Right atrium auricular region (tissue), 2 donors: ENCODE data around the gene FHIT. TPM values are rescaled to one million over a fixed set of nuclear protein-coding genes. Genes with fewer than 3 reads are reported as not detected.

Experiments used
- DNase-seq: peaks from one replicate; pipeline ENCODE4 v3.0.0-alpha.2; 2019; ENCODE audit warnings: low spot score
- H3K27ac ChIP-seq, 2 donors: fragments of 200-600 bp; sonication (generic); 1 replicate in 1 of 2; 2 replicates in 1 of 2; pipeline ENCODE4 v1.5.1; 2016 to 2019
- H3K27me3 ChIP-seq, 2 donors: fragments of 200-600 bp; sonication (generic); one replicate each; pipeline versions ENCODE4 v1.5.1 to v1.6.0; 2017 to 2019
- H3K36me3 ChIP-seq: fragments of 200-600 bp; sonication (generic); one replicate; pipeline ENCODE4 v1.5.1; 2016
- H3K4me1 ChIP-seq, 2 donors: fragments of 200-600 bp; sonication (generic); one replicate each; pipeline versions ENCODE4 v1.5.1 to v1.6.0; 2017 to 2019
- H3K4me3 ChIP-seq, 2 donors: fragments of 200-600 bp; sonication (generic); 1 replicate in 1 of 2; 2 replicates in 1 of 2; pipeline ENCODE4 v1.5.1; 2017 to 2019; ENCODE audit warnings: mild to moderate bottlenecking in 1 of 2, moderate library complexity in 1 of 2
- H3K9me3 ChIP-seq, 2 donors: fragments of 200-600 bp; sonication (generic); one replicate each; pipeline ENCODE4 v1.5.1; 2019
- CTCF ChIP-seq, 2 donors: fragments of 200-600 bp; sonication (generic); IDR thresholded peaks; one replicate each; pipeline ENCODE4 v1.5.1; 2019; ENCODE audit warnings: antibody characterized with exemption in 2 of 2
- total RNA-seq, 2 donors: library from RNA; depleted of rRNA; stranded (reverse); fragments of >200 nt; gene quantifications; one replicate each; pipeline ENCODE4 v1.1.0, GENCODE V29; 2016

The FHIT gene
- total RNA-seq, 2 donors from 2014 or later, result 10.4 to 11.0 TPM

- no peaks in the 10 kb centered on the region for H3K4me1 ChIP-seq
- H3K9me3 ChIP-seq, result peaks cover 0 to 3% of the 10 kb centered on the region in 2 donors
- no peak overlapping the region for H3K27ac ChIP-seq
- no peak for DNase-seq
- H3K36me3 ChIP-seq, result no peaks in the 10 kb centered on the region
- H3K4me3 ChIP-seq, result no peak overlapping the region
- TF ChIP-seq CTCF (IDR thresholded peaks at IDR 0.05), result no peak
- H3K27me3 ChIP-seq, result no peaks in the 10 kb centered on the region
These were observed 1400.8 kb downstream of the FHIT start for GRCh38 chr3:59850417-59850816.

GRCh38 chr3:59845386-59845785 lies 1405.9 kb downstream of the FHIT start:
- Histone ChIP-seq H3K4me1 (no peaks in the 10 kb centered on the region), H3K27me3 (no peaks in the 10 kb centered on the region), H3K27ac (no peak overlapping the region), H3K36me3 (no peaks in the 10 kb centered on the region), H3K9me3 (peaks cover 0 to 3% of the 10 kb centered on the region in 2 donors), H3K4me3 (no peak overlapping the region)
- no peak for TF ChIP-seq CTCF (IDR thresholded peaks at IDR 0.05)
- no peak for DNase-seq

- Histone ChIP-seq H3K4me1 (no peaks in the 10 kb centered on the region), H3K27ac (no peak overlapping the region), H3K27me3 (no peaks in the 10 kb centered on the region), H3K4me3 (no peak overlapping the region), H3K9me3 (peaks cover 0 to 3% of the 10 kb centered on the region in 2 donors), H3K36me3 (no peaks in the 10 kb centered on the region)
- TF ChIP-seq CTCF (IDR thresholded peaks at IDR 0.05), result no peak
- DNase-seq, result no peak
These were observed 1407.4 kb downstream of the FHIT start for GRCh38 chr3:59843821-59844220.

GRCh38 chr3:59839810-59840515 lies 1411.3 kb downstream of the FHIT start:
- no peak for DNase-seq
- no peak for TF ChIP-seq CTCF (IDR thresholded peaks at IDR 0.05)

GRCh38 chr3:59839283-59839682 lies 1412.0 kb downstream of the FHIT start:
- no peak overlapping the region for H3K27ac ChIP-seq
- H3K36me3 ChIP-seq, result no peaks in the 10 kb centered on the region
- no peak overlapping the region for H3K4me3 ChIP-seq
- no peak for TF ChIP-seq CTCF (IDR thresholded peaks at IDR 0.05)
- no peak for DNase-seq
- H3K9me3 ChIP-seq, result no peaks in the 10 kb centered on the region
- H3K27me3 ChIP-seq, result no peaks in the 10 kb centered on the region
- H3K4me1 ChIP-seq, result no peaks in the 10 kb centered on the region

More at GRCh38 chr3:59839810-59840515, 1411.3 kb downstream of the FHIT start:
- Histone ChIP-seq H3K27me3 (no peaks in the 10 kb centered on the region), H3K4me3 (no peak overlapping the region), H3K36me3 (no peaks in the 10 kb centered on the region), H3K4me1 (no peaks in the 10 kb centered on the region), H3K27ac (no peak overlapping the region), H3K9me3 (no peaks in the 10 kb centered on the region)

GRCh38 chr3:59836531-59836930 lies 1414.7 kb downstream of the FHIT start:
- Histone ChIP-seq H3K27me3 (no peaks in the 10 kb centered on the region), H3K4me1 (peaks cover 0 to 6% of the 10 kb centered on the region in 2 donors), H3K36me3 (no peaks in the 10 kb centered on the region), H3K27ac (no peak overlapping the region), H3K4me3 (no peak overlapping the region), H3K9me3 (no peaks in the 10 kb centered on the region)
- DNase-seq, result no peak
- no peak for TF ChIP-seq CTCF (IDR thresholded peaks at IDR 0.05)
